ENCODE measurements around the gene FCHSD2.

GRCh38 chr11:72940417-72940816 lies 201.7 kb downstream of the FCHSD2 start:
- TF ChIP-seq POLR2A (IDR thresholded peaks at IDR 0.05; ENCODE audit: low read depth, low read length) (no peak), POLR2AphosphoS5 (IDR thresholded peaks at IDR 0.05; ENCODE audit: low read depth, low read length) (no peak), SPI1 (IDR thresholded peaks at IDR 0.05; ENCODE audit: low read depth, low read length) (no peak), POU2F2 (IDR thresholded peaks at IDR 0.05; ENCODE audit: low read depth, low read length) (no peak), PAX5 (IDR thresholded peaks at IDR 0.05; ENCODE audit: insufficient read depth, low read length, severe bottlenecking) (no peak), TAF1 (IDR thresholded peaks at IDR 0.05; ENCODE audit: low read depth, low read length) (no peak)

Measured in GM12891 (cell line).